Thoracic aorta (tissue), 2 donors: ENCODE measurements around the gene GSTM3. TPM values are rescaled to one million over a fixed set of nuclear protein-coding genes. Genes with fewer than 3 reads are reported as not detected.
A peak's percentile ranks its signal among the peaks of the same experiment; 100 is the strongest.
"Not testable (repeated sequence)": the region's sequence is repeated elsewhere in the genome, so short reads cannot be mapped to it uniquely, and the experiment has no call there.

Source experiments
- ATAC-seq: fragments of 150-250 bp; one replicate; pipeline ENCODE4 v1.8.0; 2017; ENCODE audit warnings: low read depth; ENCODE audit not compliant: insufficient number of reproducible peaks, low FRiP score
- DNase-seq: peaks from one replicate; pipeline ENCODE4 v3.0.0-alpha.2; 2020; ENCODE audit warnings: low spot score
- H3K27ac ChIP-seq, 2 donors: fragments of 200-600 bp; sonication (generic); 1 replicate in 1 of 2; 2 replicates in 1 of 2; pipeline ENCODE4 v1.5.1; 2016; ENCODE audit warnings: mild to moderate bottlenecking in 2 of 2, moderate library complexity in 2 of 2
- H3K27me3 ChIP-seq: fragments of 200-600 bp; sonication (generic); replicated peaks from 2 replicates; pipeline ENCODE4 v1.6.0; 2016; ENCODE audit warnings: mild to moderate bottlenecking; ENCODE audit not compliant: insufficient read depth
- H3K36me3 ChIP-seq: fragments of 200-600 bp; sonication (generic); one replicate; pipeline ENCODE4 v1.5.1; 2016
- H3K4me1 ChIP-seq, 2 donors: fragments of 200-600 bp; sonication (generic); 1 replicate in 1 of 2; 2 replicates in 1 of 2; pipeline versions ENCODE4 v1.5.1 to v1.6.0; 2016; ENCODE audit warnings: low read depth in 2 of 2, mild to moderate bottlenecking in 1 of 2; ENCODE audit not compliant: control insufficient read depth in 1 of 2
- H3K4me3 ChIP-seq: fragments of 200-600 bp; sonication (generic); 2 replicates; pipeline ENCODE4 v1.5.1; 2016; ENCODE audit warnings: mild to moderate bottlenecking
- H3K9me3 ChIP-seq: fragments of 200-600 bp; sonication (generic); 2 replicates; pipeline ENCODE4 v1.5.1; 2016
- total RNA-seq, 2 donors: library from RNA; depleted of rRNA; stranded (reverse); fragments of >200 nt; gene quantifications; one replicate each; pipeline versions ENCODE4 v1.1.0 to v1.2.3, GENCODE V29; 2016
- TF ChIP-seq, protein P1 (sequence below): fragments of 200-600 bp; sonication (generic); IDR thresholded peaks from one replicate; pipeline ENCODE4 v1.5.1; 2019; ENCODE audit warnings: antibody characterized with exemption

GSTM3 gene
- total RNA-seq, 2 donors from 2014 or later, result 33.1 to 68.6 TPM

DNA sequence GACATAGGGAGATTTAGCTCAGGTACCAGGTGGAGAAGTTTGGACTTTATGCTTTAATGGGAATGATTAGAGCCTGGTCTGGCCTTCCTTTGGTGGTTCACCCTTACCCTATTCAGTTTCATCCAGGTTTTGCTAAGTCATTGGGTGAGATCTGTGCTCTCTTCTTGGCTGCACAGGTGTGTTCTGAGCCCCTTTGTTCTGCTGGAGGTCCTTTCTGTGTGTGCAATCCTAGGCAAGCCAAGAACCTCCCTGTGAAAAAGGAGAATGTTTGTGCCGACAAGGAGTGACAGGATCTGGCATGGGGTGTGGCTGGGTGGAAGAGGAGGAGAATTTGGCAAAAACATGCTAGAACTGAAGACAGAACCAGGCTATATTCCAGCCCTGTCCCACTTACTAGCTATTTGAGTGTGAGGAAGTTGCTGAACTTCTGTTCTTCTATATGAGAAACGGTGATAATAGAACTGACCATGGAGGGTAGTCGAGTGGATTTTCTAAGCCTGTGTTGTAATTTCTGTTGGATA lies 24.2 kb downstream of the GSTM3 start:
- ATAC-seq, result no peak
- H3K4me1 ChIP-seq, result no peaks in the 10 kb centered on the region
- no peak overlapping the region for H3K27ac ChIP-seq

DNA sequence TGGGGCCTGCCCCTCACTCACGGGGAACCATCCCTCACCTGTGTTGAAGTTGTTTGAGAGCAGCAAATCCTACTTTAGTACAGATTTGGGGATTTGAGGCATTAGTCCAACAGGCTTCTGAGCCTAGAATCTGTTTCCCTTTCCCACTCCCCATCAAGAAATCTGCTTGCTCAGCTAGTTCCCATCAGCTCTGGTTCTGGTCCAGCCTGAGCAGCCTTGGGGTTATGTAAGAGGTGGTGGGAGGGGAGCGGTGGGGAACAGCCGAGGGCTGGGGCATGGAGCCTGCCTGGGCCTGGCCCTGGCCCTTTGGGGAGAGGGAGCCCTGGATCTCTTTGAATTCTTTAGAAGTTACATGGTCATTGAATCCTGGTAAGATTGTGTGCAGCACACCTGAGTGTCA lies 24.7 kb downstream of the GSTM3 start:
- no peaks in the 10 kb centered on the region for H3K9me3 ChIP-seq
- TF ChIP-seq, protein P1, sequence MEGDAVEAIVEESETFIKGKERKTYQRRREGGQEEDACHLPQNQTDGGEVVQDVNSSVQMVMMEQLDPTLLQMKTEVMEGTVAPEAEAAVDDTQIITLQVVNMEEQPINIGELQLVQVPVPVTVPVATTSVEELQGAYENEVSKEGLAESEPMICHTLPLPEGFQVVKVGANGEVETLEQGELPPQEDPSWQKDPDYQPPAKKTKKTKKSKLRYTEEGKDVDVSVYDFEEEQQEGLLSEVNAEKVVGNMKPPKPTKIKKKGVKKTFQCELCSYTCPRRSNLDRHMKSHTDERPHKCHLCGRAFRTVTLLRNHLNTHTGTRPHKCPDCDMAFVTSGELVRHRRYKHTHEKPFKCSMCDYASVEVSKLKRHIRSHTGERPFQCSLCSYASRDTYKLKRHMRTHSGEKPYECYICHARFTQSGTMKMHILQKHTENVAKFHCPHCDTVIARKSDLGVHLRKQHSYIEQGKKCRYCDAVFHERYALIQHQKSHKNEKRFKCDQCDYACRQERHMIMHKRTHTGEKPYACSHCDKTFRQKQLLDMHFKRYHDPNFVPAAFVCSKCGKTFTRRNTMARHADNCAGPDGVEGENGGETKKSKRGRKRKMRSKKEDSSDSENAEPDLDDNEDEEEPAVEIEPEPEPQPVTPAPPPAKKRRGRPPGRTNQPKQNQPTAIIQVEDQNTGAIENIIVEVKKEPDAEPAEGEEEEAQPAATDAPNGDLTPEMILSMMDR, result no peak
- no peak overlapping the region for H3K27ac ChIP-seq
- ATAC-seq (no peak), DNase-seq (no peak)
- H3K4me1 ChIP-seq, result no peaks in the 10 kb centered on the region
- H3K27me3 ChIP-seq, result no peaks in the 10 kb centered on the region
- H3K4me3 ChIP-seq, result no peak overlapping the region
- no peaks in the 10 kb centered on the region for H3K36me3 ChIP-seq

More for the DNA sequence above, 24.2 kb downstream of the GSTM3 start:
- H3K36me3 ChIP-seq, result no peaks in the 10 kb centered on the region
- H3K27me3 ChIP-seq, result no peaks in the 10 kb centered on the region
- no peak overlapping the region for H3K4me3 ChIP-seq
- no peaks in the 10 kb centered on the region for H3K9me3 ChIP-seq
- DNase-seq, result no peak
- TF ChIP-seq, protein P1, result no peak

DNA sequence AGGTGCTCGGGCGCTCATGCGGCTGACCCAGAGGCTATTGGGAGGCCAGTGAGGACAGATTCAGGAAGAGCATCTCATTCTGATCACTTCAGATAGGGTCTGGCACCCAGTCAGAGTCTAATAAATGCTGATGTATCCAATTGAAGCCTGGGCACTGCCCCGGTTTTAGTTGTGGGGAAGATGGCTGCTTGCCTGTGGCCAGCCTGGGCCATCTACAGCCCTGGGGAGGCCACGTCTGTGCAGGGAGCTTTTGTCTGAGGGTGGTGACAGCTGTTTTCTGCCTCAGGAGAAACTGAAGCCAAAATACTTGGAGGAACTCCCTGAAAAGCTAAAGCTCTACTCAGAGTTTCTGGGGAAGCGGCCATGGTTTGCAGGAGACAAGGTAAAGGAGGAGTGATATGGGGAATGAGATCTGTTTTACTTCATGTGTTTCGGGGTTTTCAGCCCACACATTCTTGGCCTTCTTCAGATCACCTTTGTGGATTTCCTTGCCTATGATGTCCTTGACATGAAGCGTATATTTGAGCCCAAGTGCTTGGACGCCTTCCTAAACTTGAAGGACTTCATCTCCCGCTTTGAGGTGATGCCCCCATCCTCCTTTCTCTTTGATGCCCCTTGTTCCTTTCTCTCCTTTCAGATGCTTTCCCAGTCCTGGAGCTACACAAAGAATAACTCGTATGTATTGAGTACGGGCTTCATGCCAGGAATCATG lies 26.0 kb downstream of the GSTM3 start:
- Histone ChIP-seq H3K4me1 (no peaks in the 10 kb centered on the region), H3K36me3 (no peaks in the 10 kb centered on the region), H3K27ac (no peak overlapping the region), H3K4me3 (no peak overlapping the region), H3K27me3 (no peaks in the 10 kb centered on the region), H3K9me3 (no peaks in the 10 kb centered on the region)
- DNase-seq (no peak), ATAC-seq (no peak)
- TF ChIP-seq, protein P1, result no peak

- ATAC-seq (no peak), DNase-seq (no peak)
- H3K27me3 ChIP-seq, result no peaks in the 10 kb centered on the region
- H3K36me3 ChIP-seq, result no peaks in the 10 kb centered on the region
- no peaks in the 10 kb centered on the region for H3K4me1 ChIP-seq
- H3K27ac ChIP-seq, result no peak overlapping the region
- no peak overlapping the region for H3K4me3 ChIP-seq
- TF ChIP-seq, protein P1, result no peak
- H3K9me3 ChIP-seq, result no peaks in the 10 kb centered on the region
Observed at GRCh38 chr1:109713636-109714035, 27.2 kb downstream of the GSTM3 start.

- ATAC-seq (no peak), DNase-seq (no peak)
- Histone ChIP-seq H3K9me3 (no peaks in the 10 kb centered on the region), H3K27ac (no peak overlapping the region), H3K27me3 (no peaks in the 10 kb centered on the region), H3K4me1 (no peaks in the 10 kb centered on the region), H3K4me3 (peak overlapping the region; percentile 46), H3K36me3 (no peaks in the 10 kb centered on the region)
- TF ChIP-seq, protein P1, result no peak
Observed at GRCh38 chr1:109712321-109712864, 28.4 kb downstream of the GSTM3 start.

- H3K27ac ChIP-seq, result not testable (repeated sequence)
Observed at GRCh38 chr1:109711593-109712320, 29.1 kb downstream of the GSTM3 start, which contains the start of gene GSTM5. Gene GSTM5, plus strand, starts transcription at chr1:109712251. Its CDS starts 62 bp downstream, at chr1:109712313.

DNA sequence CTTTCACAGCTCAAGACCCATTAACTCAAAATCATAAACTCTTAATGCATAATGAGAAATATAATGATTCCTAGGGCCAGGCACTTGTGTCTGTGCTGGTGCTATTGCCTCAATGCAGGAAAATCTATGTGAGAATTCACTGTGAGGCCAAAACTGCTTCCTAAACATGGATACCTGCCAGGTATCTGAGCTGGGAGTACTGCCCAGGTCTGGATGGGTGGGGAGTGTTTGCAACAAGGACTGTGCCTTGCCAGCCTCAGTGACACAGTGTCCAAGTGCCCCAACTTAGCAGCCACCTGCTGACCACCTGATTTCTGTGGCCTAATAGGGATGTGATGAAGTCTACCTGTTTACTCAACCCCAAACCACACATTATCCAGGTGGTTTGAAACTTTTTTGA lies 31.0 kb downstream of the GSTM3 start:
- DNase-seq, H3K4me1 ChIP-seq, ATAC-seq, H3K27me3 ChIP-seq, H3K27ac ChIP-seq, H3K4me3 ChIP-seq, H3K36me3 ChIP-seq, H3K9me3 ChIP-seq: not testable (repeated sequence)

More at GRCh38 chr1:109711593-109712320, 29.1 kb downstream of the GSTM3 start, which contains the start of gene GSTM5:
- not testable (repeated sequence) for H3K36me3 ChIP-seq, ATAC-seq, DNase-seq, H3K4me1 ChIP-seq, H3K9me3 ChIP-seq, H3K27me3 ChIP-seq
- H3K4me3 ChIP-seq, result peak within 1 kb of the TSS; percentile 46
